ENCODE results near the gene DAP.

Gene DAP

GRCh38 chr5:10762776-10763500 lies 1.9 kb upstream of the DAP start:
- no peak for FAIRE-seq
- DNase-seq (ENCODE audit: insufficient read length, low spot score), result no peak
- no peak for TF ChIP-seq POU2F2 (IDR thresholded peaks at IDR 0.05; ENCODE audit: low read depth, low read length)
- TF ChIP-seq PAX5 (IDR thresholded peaks at IDR 0.05; ENCODE audit: insufficient read depth, low read length, severe bottlenecking), result no peak
- TF ChIP-seq POLR2A (IDR thresholded peaks at IDR 0.05; ENCODE audit: low read depth, low read length), result no peak
- no peak for TF ChIP-seq SPI1 (IDR thresholded peaks at IDR 0.05; ENCODE audit: low read depth, low read length)
- no peak for TF ChIP-seq TAF1 (IDR thresholded peaks at IDR 0.05; ENCODE audit: low read depth, low read length)
- no peak for TF ChIP-seq POLR2AphosphoS5 (IDR thresholded peaks at IDR 0.05; ENCODE audit: low read depth, low read length)

- TF ChIP-seq POU2F2 (IDR thresholded peaks at IDR 0.05; ENCODE audit: low read depth, low read length) (no peak), POLR2AphosphoS5 (IDR thresholded peaks at IDR 0.05; ENCODE audit: low read depth, low read length) (no peak), TAF1 (IDR thresholded peaks at IDR 0.05; ENCODE audit: low read depth, low read length) (no peak), SPI1 (IDR thresholded peaks at IDR 0.05; ENCODE audit: low read depth, low read length) (peak; percentile 53), POLR2A (IDR thresholded peaks at IDR 0.05; ENCODE audit: low read depth, low read length) (no peak)
- DNase-seq (ENCODE audit: insufficient read length, low spot score), result no peak
- no peak for FAIRE-seq
These were observed 1.1 kb upstream of the DAP start for GRCh38 chr5:10761933-10762775.

DNA sequence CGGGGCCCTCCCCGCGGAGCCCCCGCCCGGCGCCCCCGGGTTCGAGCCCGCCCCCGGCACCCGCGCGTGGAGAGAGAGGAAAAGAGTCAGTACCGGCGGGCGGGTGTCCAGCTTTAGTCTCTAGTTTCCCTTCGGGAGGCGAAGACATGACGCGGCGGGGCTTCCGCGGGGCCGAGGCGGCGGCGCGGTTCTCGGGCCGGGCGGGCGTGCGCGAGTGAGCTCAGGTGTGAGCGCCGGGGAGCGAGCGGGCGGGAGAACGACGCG lies 181 bp downstream of the DAP start:
- DNase-seq (ENCODE audit: insufficient read length, low spot score) (no peak), FAIRE-seq (no peak)
- TF ChIP-seq POLR2A (IDR thresholded peaks at IDR 0.05; ENCODE audit: low read depth, low read length) (no peak), PAX5 (IDR thresholded peaks at IDR 0.05; ENCODE audit: insufficient read depth, low read length, severe bottlenecking) (no peak), POLR2AphosphoS5 (IDR thresholded peaks at IDR 0.05; ENCODE audit: low read depth, low read length) (no peak), POU2F2 (IDR thresholded peaks at IDR 0.05; ENCODE audit: low read depth, low read length) (no peak), TAF1 (IDR thresholded peaks at IDR 0.05; ENCODE audit: low read depth, low read length) (no peak), SPI1 (IDR thresholded peaks at IDR 0.05; ENCODE audit: low read depth, low read length) (no peak)

GRCh38 chr5:10760096-10760920 lies 726 bp downstream of the DAP start:
- DNase-seq (ENCODE audit: insufficient read length, low spot score) (peak; percentile 32), FAIRE-seq (no peak)
- no peak for TF ChIP-seq POLR2A (IDR thresholded peaks at IDR 0.05; ENCODE audit: low read depth, low read length)
- TF ChIP-seq POU2F2 (IDR thresholded peaks at IDR 0.05; ENCODE audit: low read depth, low read length), result no peak
- no peak for TF ChIP-seq PAX5 (IDR thresholded peaks at IDR 0.05; ENCODE audit: insufficient read depth, low read length, severe bottlenecking)
- no peak for TF ChIP-seq TAF1 (IDR thresholded peaks at IDR 0.05; ENCODE audit: low read depth, low read length)
- TF ChIP-seq POLR2AphosphoS5 (IDR thresholded peaks at IDR 0.05; ENCODE audit: low read depth, low read length), result no peak
- peak; percentile 64 for TF ChIP-seq SPI1 (IDR thresholded peaks at IDR 0.05; ENCODE audit: low read depth, low read length)

DNA sequence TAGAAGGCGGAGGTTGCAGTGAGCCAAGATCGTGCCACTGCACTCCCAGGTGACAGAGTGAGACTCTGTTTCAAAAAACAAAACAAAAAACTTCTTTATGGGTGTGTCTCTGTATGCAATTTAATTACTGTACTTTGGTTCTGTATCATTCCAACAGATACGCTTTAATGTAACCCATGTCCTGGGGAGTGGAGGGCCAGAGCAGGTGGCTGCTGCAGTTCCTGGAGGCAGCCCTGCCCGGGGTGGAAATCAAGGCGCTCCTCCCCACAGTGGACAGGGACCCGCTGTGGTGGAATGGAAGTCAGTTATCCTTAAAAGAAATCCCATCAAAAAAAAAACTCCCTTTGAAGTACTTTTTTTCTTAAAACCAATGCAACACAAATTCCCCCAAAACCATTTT lies 1.9 kb downstream of the DAP start:
- FAIRE-seq (no peak), DNase-seq (ENCODE audit: insufficient read length, low spot score) (no peak)
- TF ChIP-seq SPI1 (IDR thresholded peaks at IDR 0.05; ENCODE audit: low read depth, low read length) (no peak), TAF1 (IDR thresholded peaks at IDR 0.05; ENCODE audit: low read depth, low read length) (no peak), POLR2AphosphoS5 (IDR thresholded peaks at IDR 0.05; ENCODE audit: low read depth, low read length) (no peak), PAX5 (IDR thresholded peaks at IDR 0.05; ENCODE audit: insufficient read depth, low read length, severe bottlenecking) (no peak), POLR2A (IDR thresholded peaks at IDR 0.05; ENCODE audit: low read depth, low read length) (no peak)

GRCh38 chr5:10757922-10758555 lies 3.0 kb downstream of the DAP start:
- TF ChIP-seq POU2F2 (IDR thresholded peaks at IDR 0.05; ENCODE audit: low read depth, low read length), result no peak
- no peak for TF ChIP-seq POLR2A (IDR thresholded peaks at IDR 0.05; ENCODE audit: low read depth, low read length)
- no peak for TF ChIP-seq TAF1 (IDR thresholded peaks at IDR 0.05; ENCODE audit: low read depth, low read length)
- TF ChIP-seq SPI1 (IDR thresholded peaks at IDR 0.05; ENCODE audit: low read depth, low read length), result no peak
- no peak for TF ChIP-seq PAX5 (IDR thresholded peaks at IDR 0.05; ENCODE audit: insufficient read depth, low read length, severe bottlenecking)
- TF ChIP-seq POLR2AphosphoS5 (IDR thresholded peaks at IDR 0.05; ENCODE audit: low read depth, low read length), result no peak
- DNase-seq (ENCODE audit: insufficient read length, low spot score) (no peak), FAIRE-seq (no peak)

GRCh38 chr5:10757043-10757442 lies 4.0 kb downstream of the DAP start:
- DNase-seq (ENCODE audit: insufficient read length, low spot score), result no peak
- FAIRE-seq, result no peak
- TF ChIP-seq SPI1 (IDR thresholded peaks at IDR 0.05; ENCODE audit: low read depth, low read length) (no peak), PAX5 (IDR thresholded peaks at IDR 0.05; ENCODE audit: insufficient read depth, low read length, severe bottlenecking) (no peak), POLR2A (IDR thresholded peaks at IDR 0.05; ENCODE audit: low read depth, low read length) (no peak)

GRCh38 chr5:10756549-10756948 lies 4.5 kb downstream of the DAP start:
- DNase-seq (ENCODE audit: insufficient read length, low spot score) (no peak), FAIRE-seq (no peak)
- TF ChIP-seq POLR2AphosphoS5 (IDR thresholded peaks at IDR 0.05; ENCODE audit: low read depth, low read length) (no peak), POU2F2 (IDR thresholded peaks at IDR 0.05; ENCODE audit: low read depth, low read length) (no peak), TAF1 (IDR thresholded peaks at IDR 0.05; ENCODE audit: low read depth, low read length) (no peak), POLR2A (IDR thresholded peaks at IDR 0.05; ENCODE audit: low read depth, low read length) (no peak), SPI1 (IDR thresholded peaks at IDR 0.05; ENCODE audit: low read depth, low read length) (no peak), PAX5 (IDR thresholded peaks at IDR 0.05; ENCODE audit: insufficient read depth, low read length, severe bottlenecking) (no peak)

- FAIRE-seq (no peak), DNase-seq (ENCODE audit: insufficient read length, low spot score) (no peak)
- no peak for TF ChIP-seq TAF1 (IDR thresholded peaks at IDR 0.05; ENCODE audit: low read depth, low read length)
- no peak for TF ChIP-seq PAX5 (IDR thresholded peaks at IDR 0.05; ENCODE audit: insufficient read depth, low read length, severe bottlenecking)
- TF ChIP-seq POU2F2 (IDR thresholded peaks at IDR 0.05; ENCODE audit: low read depth, low read length), result no peak
- no peak for TF ChIP-seq POLR2AphosphoS5 (IDR thresholded peaks at IDR 0.05; ENCODE audit: low read depth, low read length)
- no peak for TF ChIP-seq POLR2A (IDR thresholded peaks at IDR 0.05; ENCODE audit: low read depth, low read length)
- TF ChIP-seq SPI1 (IDR thresholded peaks at IDR 0.05; ENCODE audit: low read depth, low read length), result no peak
These were observed 7.9 kb downstream of the DAP start for GRCh38 chr5:10753178-10753577.

All from GM12891 (cell line).